ENCODE data around the gene RGS6.
"Not testable (repeated sequence)": the region's sequence is repeated elsewhere in the genome, so short reads cannot be mapped to it uniquely, and the experiment has no call there.

GRCh38 chr14:71938273-71938672 is 6.0 kb downstream of the RGS6 start:
- TF ChIP-seq POLR2AphosphoS5, CTCF, POLR2A, EP300 (IDR thresholded peaks at IDR 0.05): not testable (repeated sequence)
